HEK293 (cell line): ENCODE data around the gene ADRA2C.

Experiments used
- ATF2 ChIP-seq: fragments of 450-650 bp; formaldehyde crosslinking; IDR thresholded peaks from 2 replicates; pipeline ENCODE4 v1.5.1; 2016; ENCODE audit warnings: missing biosample characterization, missing genetic modification characterization, low read depth
- GLI4 ChIP-seq: fragments of 450-650 bp; formaldehyde crosslinking; IDR thresholded peaks from 2 replicates; pipeline ENCODE4 v1.5.1; 2016; ENCODE audit warnings: missing biosample characterization, missing genetic modification characterization
- GLIS1 ChIP-seq: fragments of 450-650 bp; formaldehyde crosslinking; IDR thresholded peaks from 2 replicates; pipeline ENCODE4 v1.5.1; 2016; ENCODE audit warnings: missing biosample characterization, missing genetic modification characterization
- HOXA7 ChIP-seq: sonication (generic); formaldehyde crosslinking; IDR thresholded peaks from 2 replicates; pipeline ENCODE4 v1.8.1; 2022; ENCODE audit warnings: missing genetic modification reagents, borderline replicate concordance
- KLF9 ChIP-seq: fragments of 450-650 bp; formaldehyde crosslinking; IDR thresholded peaks from 2 replicates; pipeline ENCODE4 v1.5.1; 2016; ENCODE audit warnings: missing biosample characterization, missing genetic modification characterization, low read depth
- MZF1 ChIP-seq: fragments of 450-650 bp; formaldehyde crosslinking; IDR thresholded peaks from 2 replicates; pipeline ENCODE4 v1.5.1; 2017; ENCODE audit warnings: missing biosample characterization, missing genetic modification characterization, borderline replicate concordance
- SCRT2 ChIP-seq: fragments of 450-650 bp; formaldehyde crosslinking; IDR thresholded peaks from 2 replicates; pipeline ENCODE4 v1.5.1; 2016; ENCODE audit warnings: missing biosample characterization, missing genetic modification characterization
- SP7 ChIP-seq: fragments of 450-650 bp; formaldehyde crosslinking; IDR thresholded peaks from 2 replicates; pipeline ENCODE4 v1.5.1; 2016; ENCODE audit warnings: missing biosample characterization, missing genetic modification characterization
- TRIM28 ChIP-seq: IDR thresholded peaks from 2 replicates; pipeline ENCODE4 v1.6.1; 2011; ENCODE audit warnings: low read length, control low read depth, borderline replicate concordance
- TSHZ1 ChIP-seq: fragments of 450-650 bp; formaldehyde crosslinking; IDR thresholded peaks from 2 replicates; pipeline ENCODE4 v1.5.1; 2016; ENCODE audit warnings: missing biosample characterization, missing genetic modification characterization, borderline replicate concordance
- YY1 ChIP-seq: fragments of 450-650 bp; formaldehyde crosslinking; IDR thresholded peaks from 2 replicates; pipeline ENCODE4 v1.5.1; 2018; ENCODE audit warnings: missing biosample characterization, missing genetic modification characterization
- ZBTB6 ChIP-seq: fragments of 450-650 bp; formaldehyde crosslinking; IDR thresholded peaks from 2 replicates; pipeline ENCODE4 v1.5.1; 2017; ENCODE audit warnings: missing biosample characterization, missing genetic modification characterization
- ZNF16 ChIP-seq: fragments of 450-650 bp; formaldehyde crosslinking; IDR thresholded peaks from 2 replicates; pipeline ENCODE4 v1.5.1; 2016; ENCODE audit warnings: low read depth, missing biosample characterization, missing genetic modification characterization
- ZNF18 ChIP-seq: fragments of 450-650 bp; formaldehyde crosslinking; IDR thresholded peaks from 2 replicates; pipeline ENCODE4 v1.5.1; 2016; ENCODE audit warnings: missing biosample characterization, missing genetic modification characterization
- ZNF184 ChIP-seq: fragments of 450-650 bp; IDR thresholded peaks from 2 replicates; pipeline ENCODE4 v1.5.1; 2018; ENCODE audit warnings: missing biosample characterization, mild to moderate bottlenecking, missing genetic modification characterization
- ZNF274 ChIP-seq, 2 experiments: fragments of 200-500 bp in 1 of 2; fragments of 450-650 bp in 1 of 2; sonication (Bioruptor generic) in 1 of 2; formaldehyde crosslinking in 1 of 2; IDR thresholded peaks; 2 replicates each; pipeline versions ENCODE4 v1.5.1 to v1.6.1; 2014 to 2016; ENCODE audit warnings: borderline replicate concordance in 1 of 2, inconsistent platforms in 1 of 2, low read length in 1 of 2, missing biosample characterization in 1 of 2, missing genetic modification characterization in 1 of 2
- ZNF280C ChIP-seq: fragments of 450-650 bp; formaldehyde crosslinking; IDR thresholded peaks from 2 replicates; pipeline ENCODE4 v1.5.1; 2016; ENCODE audit warnings: missing biosample characterization, missing genetic modification characterization
- ZNF324 ChIP-seq: fragments of 450-650 bp; formaldehyde crosslinking; IDR thresholded peaks from 2 replicates; pipeline ENCODE4 v1.5.1; 2016; ENCODE audit warnings: missing biosample characterization, missing genetic modification characterization
- ZNF433 ChIP-seq: fragments of 450-650 bp; formaldehyde crosslinking; IDR thresholded peaks from 2 replicates; pipeline ENCODE4 v1.5.1; 2016; ENCODE audit warnings: missing biosample characterization, missing genetic modification characterization, low read depth
- ZNF561 ChIP-seq: fragments of 450-650 bp; IDR thresholded peaks from 2 replicates; pipeline ENCODE4 v1.5.1; 2018; ENCODE audit warnings: missing biosample characterization, missing genetic modification characterization, borderline replicate concordance
- ZNF571 ChIP-seq: fragments of 450-650 bp; formaldehyde crosslinking; IDR thresholded peaks from 2 replicates; pipeline ENCODE4 v1.5.0; 2017; ENCODE audit warnings: missing biosample characterization, missing genetic modification characterization
- ZNF629 ChIP-seq: fragments of 450-650 bp; formaldehyde crosslinking; IDR thresholded peaks from 2 replicates; pipeline ENCODE4 v1.5.1; 2017; ENCODE audit warnings: missing biosample characterization, missing genetic modification characterization
- ZNF660 ChIP-seq: fragments of 450-650 bp; IDR thresholded peaks from 2 replicates; pipeline ENCODE4 v1.5.1; 2018; ENCODE audit warnings: missing biosample characterization, mild to moderate bottlenecking, missing genetic modification characterization
- ZNF791 ChIP-seq: fragments of 450-650 bp; formaldehyde crosslinking; IDR thresholded peaks from 2 replicates; pipeline ENCODE4 v1.5.1; 2016; ENCODE audit warnings: missing biosample characterization, missing genetic modification characterization
- ZSCAN16 ChIP-seq: fragments of 450-650 bp; formaldehyde crosslinking; IDR thresholded peaks from 2 replicates; pipeline ENCODE4 v1.5.1; 2016; ENCODE audit warnings: missing biosample characterization, missing genetic modification characterization
- ZSCAN23 ChIP-seq: fragments of 450-650 bp; formaldehyde crosslinking; IDR thresholded peaks from 2 replicates; pipeline ENCODE4 v1.5.1; 2016; ENCODE audit warnings: missing biosample characterization, missing genetic modification characterization
- TF ChIP-seq, protein P1 (sequence below): fragments of 450-650 bp; IDR thresholded peaks from 2 replicates; pipeline ENCODE4 v1.5.1; 2018; ENCODE audit warnings: missing biosample characterization, missing genetic modification characterization

ADRA2C gene

DNA sequence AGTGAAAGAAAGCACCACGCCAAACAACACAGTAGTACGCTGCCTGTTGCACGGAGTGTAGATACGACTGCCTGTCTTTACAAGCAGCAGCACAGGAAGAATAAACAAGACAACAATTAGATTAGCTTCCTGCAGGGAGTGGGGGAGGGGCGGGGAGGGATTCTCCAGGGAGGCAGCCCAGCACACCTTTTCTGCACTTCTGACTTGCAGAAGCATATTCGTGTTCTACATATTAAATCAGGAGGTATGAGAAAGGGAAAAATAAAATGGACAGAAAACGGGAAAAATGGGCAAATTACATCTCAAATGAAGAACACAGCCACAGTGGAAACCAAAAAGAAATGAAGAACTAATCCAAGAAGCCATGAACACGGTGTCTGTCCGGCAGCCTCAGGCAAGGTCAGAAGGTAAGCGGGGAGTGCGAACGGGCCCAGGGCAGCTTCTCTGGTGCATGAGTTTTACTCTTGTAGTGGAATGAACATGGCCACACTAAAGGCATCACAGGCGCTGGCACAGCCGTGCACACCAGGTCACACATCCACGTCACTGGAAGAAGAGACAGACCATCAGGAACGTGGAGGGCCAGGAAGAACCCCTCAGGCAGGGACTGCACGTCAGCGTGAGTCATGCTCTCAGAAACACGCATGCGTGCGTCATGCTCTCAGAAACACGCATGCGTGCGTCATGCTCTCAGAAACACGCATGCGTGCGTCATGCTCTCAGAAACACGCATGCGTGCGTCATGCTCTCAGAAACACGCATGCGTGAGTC lies 20.1 kb upstream of the ADRA2C start (continued):
- TF ChIP-seq HOXA7 = no peak
- no peak for TF ChIP-seq ZNF16 (tag by site-specific recombination)
- peak; percentile 61; the same call in 1 of the 2 replicates for TF ChIP-seq TRIM28
- no peak for TF ChIP-seq ZNF433
- TF ChIP-seq ATF2 (tag by site-specific recombination) = 0 out of 2 replicates have a peak, but pooled peaks have one; percentile 34
- no peak for TF ChIP-seq MZF1 (tag by site-specific recombination)
- TF ChIP-seq GLI4 = no peak
- no peak for TF ChIP-seq ZNF324 (tag by site-specific recombination)
- no peak for TF ChIP-seq ZBTB6 (tag by site-specific recombination)
- TF ChIP-seq ZNF629 (tag by site-specific recombination) = peak; percentile 94
- TF ChIP-seq ZNF18 = peak; percentile 94
- TF ChIP-seq SP7 (tag by site-specific recombination) = peak; percentile 30; the same call in 1 of the 2 replicates
- no peak for TF ChIP-seq ZNF274 (IDR thresholded peaks at IDR 0.05; ENCODE audit: low read length)
- no peak for TF ChIP-seq ZNF274 (tag by site-specific recombination; IDR thresholded peaks at IDR 0.05; ENCODE audit: borderline replicate concordance)
- no peak for TF ChIP-seq ZNF184 (tag by site-specific recombination)
- TF ChIP-seq ZNF571 (tag by site-specific recombination) = no peak
- TF ChIP-seq GLIS1 (tag by site-specific recombination) = peak; percentile 19; the same call in 1 of the 2 replicates
- TF ChIP-seq ZNF660 (tag by site-specific recombination) = no peak
- TF ChIP-seq TSHZ1 (tag by site-specific recombination) = no peak
- TF ChIP-seq, protein P1, sequence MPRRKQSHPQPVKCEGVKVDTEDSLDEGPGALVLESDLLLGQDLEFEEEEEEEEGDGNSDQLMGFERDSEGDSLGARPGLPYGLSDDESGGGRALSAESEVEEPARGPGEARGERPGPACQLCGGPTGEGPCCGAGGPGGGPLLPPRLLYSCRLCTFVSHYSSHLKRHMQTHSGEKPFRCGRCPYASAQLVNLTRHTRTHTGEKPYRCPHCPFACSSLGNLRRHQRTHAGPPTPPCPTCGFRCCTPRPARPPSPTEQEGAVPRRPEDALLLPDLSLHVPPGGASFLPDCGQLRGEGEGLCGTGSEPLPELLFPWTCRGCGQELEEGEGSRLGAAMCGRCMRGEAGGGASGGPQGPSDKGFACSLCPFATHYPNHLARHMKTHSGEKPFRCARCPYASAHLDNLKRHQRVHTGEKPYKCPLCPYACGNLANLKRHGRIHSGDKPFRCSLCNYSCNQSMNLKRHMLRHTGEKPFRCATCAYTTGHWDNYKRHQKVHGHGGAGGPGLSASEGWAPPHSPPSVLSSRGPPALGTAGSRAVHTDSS (tag by site-specific recombination) = no peak
- TF ChIP-seq YY1 (tag by site-specific recombination) = no peak
- no peak for TF ChIP-seq ZSCAN23 (tag by site-specific recombination)
- TF ChIP-seq ZNF561 (tag by site-specific recombination) = 0 out of 2 replicates have a peak, but pooled peaks have one; percentile 50
- TF ChIP-seq ZSCAN16 (tag by site-specific recombination) = no peak
- TF ChIP-seq KLF9 (tag by site-specific recombination) = 0 out of 2 replicates have a peak, but pooled peaks have one; percentile 7
- no peak for TF ChIP-seq ZNF791 (tag by site-specific recombination)
- no peak for TF ChIP-seq ZNF280C (tag by site-specific recombination)
- peak; percentile 91 for TF ChIP-seq SCRT2 (tag by site-specific recombination)
